NCI-H510A (cell line): ENCODE measurements around the gene RAB36.
A peak's percentile ranks its signal among the peaks of the same experiment; 100 is the strongest.

Source experiments
- DNase-seq: peaks from one replicate; lab custom pipeline; 2025; lab: John Stamatoyannopoulos, UW

The RAB36 gene

DNA sequence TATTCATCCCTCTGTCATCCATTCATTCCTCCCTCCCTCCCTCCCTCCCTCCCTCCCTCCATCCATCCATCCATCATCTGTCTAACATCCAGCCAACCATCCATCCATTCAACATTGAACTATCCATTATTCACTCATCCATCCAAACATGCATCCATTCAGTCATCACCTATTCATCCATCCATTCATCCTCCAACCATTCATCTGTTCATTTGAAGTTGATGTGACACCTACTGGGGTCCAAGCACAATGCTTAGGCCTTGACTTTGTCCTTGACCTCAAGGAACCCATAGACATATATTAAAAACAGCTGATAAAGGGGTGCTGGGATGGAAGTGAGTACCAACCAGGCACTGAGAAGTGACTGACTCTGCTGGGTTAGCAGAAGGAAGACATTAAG, 61.6 kb downstream of the RAB36 start:
- DNase-seq, result no peak

DNA sequence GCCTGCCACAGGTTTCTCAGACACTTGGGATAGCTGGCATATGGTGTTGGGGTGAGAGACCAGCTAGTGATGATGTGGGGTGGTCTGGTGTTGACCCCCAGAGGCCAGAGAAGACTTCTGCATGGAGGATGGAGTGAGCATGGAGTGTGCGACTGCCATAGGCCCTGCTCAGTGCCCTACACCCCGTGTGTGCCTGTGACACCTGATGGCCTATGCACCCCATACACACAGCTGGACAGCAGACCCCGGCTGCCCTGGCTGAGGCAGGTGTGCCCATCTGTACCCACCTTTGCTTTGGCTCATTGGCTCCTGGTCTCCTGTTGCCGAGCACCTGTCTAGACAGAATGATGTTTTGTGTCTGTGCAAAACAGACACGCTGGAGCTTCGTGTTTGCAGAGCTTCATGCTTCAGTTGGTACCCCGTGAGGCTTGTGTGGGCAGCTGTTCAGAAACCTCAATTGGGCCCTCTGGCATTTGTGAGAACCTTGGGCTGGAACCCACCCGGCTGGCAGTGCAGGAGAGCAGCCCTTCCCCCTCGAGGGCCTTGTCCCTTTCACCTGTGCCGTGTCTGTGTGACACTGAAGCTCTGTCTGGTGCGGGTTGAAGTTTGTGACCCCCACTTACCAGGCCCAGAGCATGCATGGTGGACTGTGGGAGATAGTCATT, 62.6 kb downstream of the RAB36 start:
- peak; percentile 77 for DNase-seq

DNA sequence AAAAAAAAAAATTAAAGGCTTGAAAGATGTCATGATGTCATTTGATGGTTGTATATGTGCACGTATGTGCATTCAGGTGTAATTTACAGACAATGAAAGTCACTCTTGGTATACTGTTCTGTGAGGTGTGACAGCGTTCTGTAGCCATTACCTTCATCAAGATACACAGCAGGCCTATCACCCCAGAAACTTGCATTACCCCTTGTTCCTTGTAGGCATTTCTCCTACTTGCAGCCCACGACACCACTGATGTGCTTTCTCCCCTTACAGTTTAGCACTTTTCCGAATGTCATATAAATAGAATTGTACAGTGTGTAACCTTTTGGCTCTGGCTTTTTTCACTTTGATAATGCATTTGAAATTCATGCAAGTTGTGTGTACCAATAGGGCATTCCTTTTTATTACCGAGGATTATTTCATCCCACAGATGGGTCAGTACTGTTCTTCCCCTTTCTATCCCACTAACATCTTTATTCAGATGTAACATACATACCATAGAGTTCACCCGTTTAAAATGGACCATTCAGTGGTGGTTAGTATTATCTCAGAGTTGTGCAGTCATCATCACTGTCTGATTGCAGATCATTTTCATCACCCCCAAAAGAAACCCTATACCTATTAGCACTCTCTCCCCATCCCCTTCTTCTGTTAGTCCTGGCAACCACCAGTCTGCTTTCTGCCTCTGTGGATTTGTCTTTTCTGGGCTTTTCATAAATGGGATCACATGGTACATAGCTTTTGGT, 65.3 kb downstream of the RAB36 start:
- DNase-seq, result no peak

DNA sequence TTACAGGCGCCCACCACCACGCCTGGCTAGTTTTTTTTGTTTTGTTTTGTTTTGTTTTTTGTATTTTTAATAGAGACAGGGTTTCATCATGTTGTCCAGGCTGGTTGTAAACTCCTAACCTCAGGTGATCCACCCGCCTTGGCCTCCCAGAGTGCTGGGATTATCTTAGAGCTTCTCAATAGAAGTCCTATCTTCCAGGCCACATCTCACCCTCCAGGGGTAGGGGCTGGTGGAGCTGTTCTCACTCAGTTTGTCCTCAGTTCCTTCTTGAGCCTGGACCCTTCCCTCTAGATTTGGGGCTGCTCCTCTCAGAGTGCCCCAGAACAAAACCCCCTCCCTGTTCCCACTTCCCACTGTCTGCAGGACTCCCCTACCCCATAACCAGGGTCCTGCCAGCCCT, 66.3 kb downstream of the RAB36 start:
- no peak for DNase-seq

DNA sequence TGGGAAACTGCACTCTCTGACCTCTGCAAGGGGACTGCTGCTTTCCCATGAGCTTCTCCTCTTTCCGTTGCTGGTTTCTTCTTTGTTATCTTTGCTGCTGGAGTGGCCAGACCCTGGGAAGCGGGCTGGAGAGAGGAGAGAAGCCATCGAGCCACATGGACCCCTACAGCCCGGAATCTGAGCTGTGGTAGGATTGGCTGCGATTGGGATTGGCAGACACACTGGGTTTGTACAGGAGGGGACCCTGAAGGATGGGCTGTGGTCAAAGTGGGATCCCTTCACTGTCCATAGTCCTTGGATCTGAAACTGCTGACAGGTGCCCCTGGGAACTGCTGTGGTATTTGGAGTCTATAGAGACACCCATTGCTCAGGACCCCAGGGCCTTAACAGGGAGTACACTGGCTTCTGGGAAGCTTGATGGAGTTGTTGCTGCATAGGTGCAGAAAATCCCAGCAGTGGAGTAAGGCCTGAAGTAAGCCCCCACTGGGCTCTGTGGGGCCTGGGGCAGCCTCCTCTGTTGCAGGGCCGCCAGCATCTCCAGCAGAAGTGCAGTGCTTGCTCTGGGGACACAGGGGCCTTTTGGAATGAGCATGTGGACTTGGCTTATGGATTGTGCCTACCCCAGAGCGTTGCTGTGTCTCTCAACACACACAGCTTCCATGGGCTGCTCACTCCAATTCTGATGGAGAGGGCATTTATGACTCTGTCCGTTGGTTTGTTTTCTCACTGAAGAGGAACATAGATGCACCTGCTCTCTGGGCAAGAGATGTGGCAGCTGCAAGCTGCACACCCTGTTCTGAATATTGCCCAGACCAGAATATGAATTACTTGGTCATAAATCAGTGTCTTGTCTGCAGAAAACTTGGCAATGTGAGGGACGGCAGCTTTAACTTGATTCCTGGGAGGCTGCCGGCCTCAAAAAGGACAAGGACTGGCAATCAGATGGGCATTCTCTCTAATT, 67.1 kb downstream of the RAB36 start:
- DNase-seq, result peak; percentile 73

DNA sequence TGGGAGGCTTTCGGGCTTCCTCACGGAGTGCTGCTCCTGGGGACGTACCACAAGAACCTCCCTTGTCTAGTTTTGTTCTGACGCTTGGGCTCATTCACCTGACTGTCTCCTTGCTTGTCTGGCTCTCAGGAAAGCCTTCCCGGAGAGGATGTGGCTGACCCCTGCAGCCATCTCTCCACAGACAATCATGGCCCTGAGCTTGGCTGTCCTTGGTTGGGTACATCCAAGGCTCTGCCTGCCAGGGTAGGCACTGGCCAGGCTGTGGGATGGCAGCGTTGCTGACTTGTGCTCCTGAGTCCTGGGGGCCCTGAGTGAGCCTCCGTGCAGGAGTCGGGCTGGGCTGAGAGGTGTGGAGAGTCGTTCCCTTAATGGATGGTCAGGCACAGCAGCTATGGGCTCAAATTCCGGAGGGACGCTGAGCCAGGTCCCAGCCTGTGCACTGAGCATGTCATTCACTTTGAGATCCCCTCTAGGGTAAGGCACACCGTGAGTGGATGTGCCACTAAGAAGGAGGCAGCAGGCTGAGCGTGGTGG, 67.8 kb downstream of the RAB36 start:
- DNase-seq, result no peak

DNA sequence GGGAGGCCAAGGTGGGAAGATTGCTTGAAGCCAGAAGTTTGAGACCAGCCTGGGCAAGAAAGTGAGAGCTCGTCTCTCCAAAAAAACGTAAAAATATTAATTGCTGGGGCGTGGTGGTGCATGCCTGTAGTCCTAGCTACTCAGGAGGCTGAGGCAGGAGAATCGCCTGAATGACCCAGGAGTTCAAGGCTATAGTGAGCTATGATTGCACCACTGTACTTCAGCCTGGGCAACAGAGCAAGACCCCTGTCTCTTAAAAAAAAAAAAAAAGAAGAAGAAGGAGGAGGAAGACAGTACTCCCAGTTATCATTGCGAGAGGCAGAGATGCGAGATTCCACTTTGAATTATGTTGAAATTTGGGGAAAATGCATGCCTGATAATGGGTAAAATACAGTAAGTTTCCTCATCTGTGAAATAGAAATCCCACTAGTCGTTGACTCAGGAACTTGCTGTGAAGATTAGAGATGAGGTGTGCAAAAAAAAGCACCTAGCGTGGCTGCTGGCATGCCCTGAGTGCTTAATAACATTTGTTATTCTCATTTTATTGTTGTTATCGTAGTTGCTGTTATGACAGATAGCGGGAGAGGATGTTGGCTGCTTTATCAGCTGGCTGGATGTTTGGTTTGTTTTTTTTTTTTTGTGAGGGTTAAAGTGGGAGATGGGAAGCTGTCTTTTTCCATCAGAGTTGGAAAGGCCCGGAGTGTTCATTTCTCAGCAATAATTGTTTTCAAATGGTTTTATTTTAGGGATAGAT, 68.5 kb downstream of the RAB36 start:
- DNase-seq, result no peak
